GM20431 (cell line): ENCODE data around the gene GDPD2.
"Not testable (repeated sequence)": the region's sequence is repeated elsewhere in the genome, so short reads cannot be mapped to it uniquely, and the experiment has no call there.

Experiments
- in situ Hi-C: fragments of 300-500 bp; cut with MseI, MboI; formaldehyde crosslinking; loops from one replicate; pipeline ENCODE4 v1.15.0; 2020; ENCODE audit warnings: low sequenced_read_pairs; ENCODE audit not compliant: unreplicated experiment

GDPD2 gene

DNA sequence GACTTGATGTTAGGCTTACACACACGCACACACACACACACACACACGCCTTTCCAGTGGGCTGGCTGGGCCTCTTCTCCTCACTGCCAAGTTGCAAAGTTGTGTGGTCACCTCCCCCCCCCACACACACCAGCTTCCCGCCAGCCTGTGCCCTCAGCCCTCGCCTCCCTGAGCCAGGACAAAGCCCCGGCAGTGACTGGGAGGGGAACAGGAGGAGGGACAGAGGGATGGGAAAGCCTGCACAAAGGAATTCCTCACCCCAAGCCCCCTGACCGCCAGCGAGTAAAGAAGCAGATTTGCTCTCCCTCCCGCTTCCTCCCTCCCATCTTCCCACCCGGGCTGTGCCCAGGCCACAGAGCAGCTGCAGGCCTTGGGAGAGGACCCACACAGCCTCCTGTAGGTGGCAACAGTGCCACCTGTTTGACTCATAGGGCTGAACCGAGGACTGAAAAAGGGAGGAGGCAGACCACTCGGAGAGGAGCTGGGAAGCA is at the start of gene GDPD2:
GDPD2 (plus strand) TSS at position 464 of the 491 bp plus-strand sequence. CDS start 1,671 bp downstream, outside the sequence.
- in situ Hi-C loops, result no loop called here

DNA sequence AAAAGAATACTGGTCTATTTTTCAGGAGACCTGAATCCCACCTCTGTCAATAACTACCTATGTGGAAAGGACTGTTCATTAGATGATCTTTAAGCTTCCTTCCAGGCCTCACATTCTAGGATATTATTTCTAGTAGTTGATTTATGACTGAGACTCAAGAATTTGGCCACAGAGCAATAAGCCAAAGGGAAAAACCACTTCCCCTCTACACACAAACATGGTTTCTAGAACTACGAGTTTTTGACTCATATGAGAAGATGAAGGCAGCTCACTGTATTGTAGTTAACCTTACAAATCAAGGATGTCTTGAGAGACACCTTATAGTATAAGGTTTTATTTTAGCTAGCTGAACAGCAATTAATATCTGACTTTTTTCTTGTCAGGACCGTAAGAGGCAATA is 36.9 kb upstream of the GDPD2 start:
- in situ Hi-C loops, result no loop called here

GRCh38 chrX:70398899-70399298 is 24.2 kb upstream of the GDPD2 start:
- in situ Hi-C loops, result no loop called here

DNA sequence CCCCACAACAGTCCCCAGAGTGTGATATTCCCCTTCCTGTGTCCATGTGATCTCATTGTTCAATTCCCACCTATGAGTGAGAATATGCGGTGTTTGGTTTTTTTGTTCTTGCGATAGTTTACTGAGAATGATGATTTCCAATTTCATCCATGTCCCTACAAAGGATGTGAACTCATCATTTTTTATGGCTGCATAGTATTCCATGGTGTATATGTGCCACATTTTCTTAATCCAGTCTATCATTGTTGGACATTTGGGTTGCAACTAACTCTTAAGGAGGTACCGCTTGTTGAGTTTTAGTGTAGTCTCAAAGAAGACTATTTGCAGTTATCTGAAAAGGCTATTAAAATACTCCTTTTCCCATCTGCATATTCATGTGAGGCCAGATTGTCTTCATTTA is 22.9 kb upstream of the GDPD2 start:
- in situ Hi-C loops, result not testable (repeated sequence)

DNA sequence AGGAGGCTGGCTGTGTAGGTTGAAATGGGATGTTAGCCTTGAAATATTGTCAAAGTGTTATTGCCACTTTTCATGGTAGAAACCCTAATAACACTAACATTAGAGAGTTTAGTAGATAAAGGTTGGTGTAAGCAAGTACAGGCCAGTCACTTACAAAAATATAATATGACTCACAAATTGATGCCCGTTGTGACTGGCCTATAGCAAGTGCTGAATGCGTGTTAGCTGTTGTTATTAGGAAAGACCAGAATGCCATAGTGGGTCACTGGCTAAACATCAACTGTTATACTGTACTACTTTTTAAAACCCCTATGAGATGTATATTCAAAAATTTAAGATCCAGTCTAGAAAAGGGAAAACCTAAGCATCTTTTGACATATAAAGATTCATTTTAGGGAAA is 20.4 kb upstream of the GDPD2 start:
- in situ Hi-C loops, result no loop called here

GRCh38 chrX:70405003-70405402 is 18.1 kb upstream of the GDPD2 start:
- in situ Hi-C loops, result no loop called here

- in situ Hi-C loops, result no loop called here
Observed at GRCh38 chrX:70410921-70411320, 12.2 kb upstream of the GDPD2 start.

DNA sequence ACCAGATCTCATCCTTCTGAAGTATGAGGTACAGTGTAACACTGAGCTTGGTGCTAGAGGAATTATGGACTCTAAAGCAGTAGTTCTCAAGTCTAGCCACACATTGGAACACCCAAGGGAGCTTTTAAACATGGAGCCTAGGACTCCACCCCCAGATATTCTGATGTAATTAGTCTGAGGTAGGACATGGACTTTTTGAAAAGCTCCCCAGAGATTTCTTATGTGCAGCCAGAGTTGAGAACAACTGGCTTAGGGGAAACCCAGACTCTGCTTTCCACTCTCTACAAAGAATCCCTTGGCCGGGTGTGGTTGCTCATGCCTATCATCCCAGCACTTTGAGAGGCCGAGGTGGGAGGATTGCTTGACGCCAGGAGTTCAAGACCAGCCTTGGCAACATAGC is 11.6 kb upstream of the GDPD2 start:
- in situ Hi-C loops, result no loop called here

GRCh38 chrX:70421618-70422017 is 1.5 kb upstream of the GDPD2 start:
- in situ Hi-C loops, result no loop called here

- in situ Hi-C loops, result no loop called here
Observed at GRCh38 chrX:70423936-70424675, 992 bp downstream of the GDPD2 start.

- in situ Hi-C loops, result no loop called here
Observed at GRCh38 chrX:70424801-70425200, 1.7 kb downstream of the GDPD2 start.

DNA sequence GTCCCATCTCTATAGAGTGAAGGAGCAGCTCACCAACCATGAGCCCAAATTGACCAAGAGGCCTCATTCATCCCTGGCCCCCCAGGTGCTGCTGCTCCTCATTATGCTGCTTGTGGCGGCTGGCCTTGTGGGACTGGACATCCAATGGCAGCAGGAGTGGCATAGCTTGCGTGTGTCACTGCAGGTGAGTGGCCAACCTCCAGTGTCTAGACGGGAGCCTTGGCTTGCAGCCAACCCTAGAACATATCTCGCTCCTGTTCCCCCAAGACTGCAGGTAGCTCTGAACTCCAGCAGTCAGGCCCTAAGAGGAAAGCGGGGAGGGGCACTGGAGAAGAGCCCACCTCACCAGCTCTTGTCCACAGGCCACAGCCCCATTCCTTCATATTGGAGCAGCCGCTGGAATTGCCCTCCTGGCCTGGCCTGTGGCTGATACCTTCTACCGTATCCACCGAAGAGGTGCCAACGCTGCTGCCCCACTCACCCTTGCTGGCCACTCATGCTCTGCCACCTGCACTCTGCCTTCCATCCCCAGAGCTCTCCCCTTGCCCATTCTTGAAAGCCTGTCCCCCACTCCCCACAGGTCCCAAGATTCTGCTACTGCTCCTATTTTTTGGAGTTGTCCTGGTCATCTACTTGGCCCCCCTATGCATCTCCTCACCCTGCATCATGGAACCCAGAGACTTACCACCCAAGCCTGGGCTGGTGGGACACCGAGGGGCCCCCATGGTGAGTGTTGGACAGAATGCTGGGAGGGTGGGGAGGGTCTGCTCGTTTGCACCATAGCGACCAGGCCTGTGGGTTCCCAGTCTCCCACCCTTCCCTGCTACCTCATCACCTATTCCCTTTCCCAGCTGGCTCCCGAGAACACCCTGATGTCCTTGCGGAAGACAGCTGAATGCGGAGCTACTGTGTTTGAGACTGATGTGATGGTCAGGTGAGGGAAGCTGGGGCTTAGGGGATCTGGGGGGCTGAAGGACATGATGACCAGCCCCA is 3.5 kb downstream of the GDPD2 start:
- in situ Hi-C loops, result no loop called here

DNA sequence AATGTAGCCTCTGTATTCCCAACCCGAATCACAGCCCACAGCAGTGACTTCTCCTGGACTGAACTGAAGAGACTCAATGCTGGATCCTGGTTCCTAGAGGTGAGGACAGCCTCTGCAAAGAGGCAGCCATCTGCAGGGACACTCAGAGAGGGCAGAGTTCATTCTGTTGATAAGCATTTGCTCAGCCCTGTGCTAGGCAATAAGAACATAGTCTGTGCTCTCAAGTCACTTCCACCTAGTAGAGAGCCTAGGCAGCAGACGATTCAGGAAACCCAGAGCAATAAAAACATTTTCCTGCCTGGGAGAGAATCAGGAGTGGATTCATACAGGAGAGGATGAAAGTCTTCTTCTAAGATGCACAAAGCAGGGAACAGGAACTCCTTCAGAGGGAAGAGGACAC is 4.3 kb downstream of the GDPD2 start:
- in situ Hi-C loops, result no loop called here

GRCh38 chrX:70429759-70430158 is 6.6 kb downstream of the GDPD2 start:
- in situ Hi-C loops, result no loop called here

DNA sequence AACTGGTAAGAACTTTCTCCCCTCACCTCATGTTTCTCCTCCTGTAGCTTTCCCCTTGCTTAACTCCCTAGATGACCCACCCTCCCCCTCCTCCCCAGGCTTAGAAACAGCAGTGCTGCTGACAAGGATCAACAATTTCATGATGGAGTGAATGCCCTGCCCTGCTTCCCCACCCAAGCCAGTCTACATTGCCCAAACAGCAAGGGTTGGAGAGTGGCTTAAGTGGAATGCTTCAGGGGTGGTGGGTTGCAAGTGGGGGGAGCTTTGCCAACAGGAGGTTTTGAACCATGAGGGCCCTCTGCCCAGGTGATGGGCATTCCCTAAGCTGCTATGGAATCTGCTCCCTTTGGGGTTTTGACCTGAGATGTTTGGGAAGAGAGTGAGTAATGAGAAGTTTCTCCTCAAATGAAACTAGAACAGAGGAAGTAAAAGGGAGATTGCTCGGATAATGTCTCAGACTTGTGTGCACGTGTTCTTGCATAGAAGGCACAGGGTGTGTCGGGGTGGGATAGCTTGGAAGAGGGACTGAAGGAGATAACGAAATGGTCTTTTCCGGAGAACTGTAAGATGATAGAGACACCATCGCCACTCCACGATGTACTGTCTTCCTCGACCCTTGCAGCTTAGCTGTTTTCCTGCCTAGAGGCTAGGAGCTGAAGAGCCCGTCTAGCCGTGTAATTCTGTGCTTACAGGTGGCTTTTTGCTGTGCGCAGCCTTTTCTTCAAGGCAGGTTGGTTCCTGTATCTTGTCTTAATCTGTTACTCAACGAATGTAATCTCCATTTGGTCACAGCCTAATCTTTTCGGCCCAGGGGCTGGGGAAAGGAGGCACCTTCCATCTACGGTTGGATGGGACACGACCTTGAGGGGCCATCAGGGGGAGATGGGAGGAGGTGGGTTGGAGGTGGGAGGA is 10.1 kb downstream of the GDPD2 start:
- in situ Hi-C loops, result no loop called here

DNA sequence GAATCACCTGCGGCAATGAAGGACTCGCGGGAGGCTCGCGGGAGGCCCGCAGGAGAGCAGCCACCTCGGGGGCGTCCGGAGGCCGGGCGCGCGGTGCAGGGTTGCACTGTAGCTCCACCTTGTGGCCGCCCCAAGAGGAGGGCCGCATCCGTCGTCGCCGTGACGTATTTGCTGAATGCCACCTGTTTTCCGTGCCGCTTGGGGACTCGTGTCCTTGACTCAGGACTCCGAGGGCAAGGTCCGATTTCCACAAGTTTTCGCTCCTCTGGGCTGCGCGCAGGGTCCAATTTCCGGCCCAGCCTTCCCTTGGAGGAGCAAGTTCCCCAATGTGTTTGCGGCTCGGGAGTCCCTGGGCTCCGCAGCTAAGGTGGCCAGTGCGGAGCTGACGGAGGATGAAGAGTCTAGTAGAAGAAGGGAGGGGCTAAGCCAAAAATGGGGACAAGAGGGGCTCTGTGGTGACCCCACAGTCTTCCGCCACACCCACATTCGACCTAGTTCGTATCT is 10.8 kb downstream of the GDPD2 start:
- in situ Hi-C loops, result no loop called here

- in situ Hi-C loops, result no loop called here
Observed at GRCh38 chrX:70434352-70434866, 11.3 kb downstream of the GDPD2 start.

- in situ Hi-C loops, result no loop called here
Observed at GRCh38 chrX:70434914-70435586, 11.9 kb downstream of the GDPD2 start.

GRCh38 chrX:70436343-70436742 is 13.2 kb downstream of the GDPD2 start:
- in situ Hi-C loops, result no loop called here
